CD14-positive monocyte (primary cell): Measurements from ENCODE around the gene YTHDC1. TPM values are rescaled to one million over a fixed set of nuclear protein-coding genes. Genes with fewer than 3 reads are reported as not detected.

Source experiments
- DNase-seq, 3 donors: peaks; one replicate each; pipeline ENCODE4 v3.0.0-alpha.2; 2011 to 2022
- H2AFZ ChIP-seq: 2 replicates; pipeline ENCODE4 v1.6.0; 2012; ENCODE audit warnings: mild to moderate bottlenecking, low read depth, low read length, inconsistent platforms; ENCODE audit not compliant: insufficient read depth, poor library complexity, severe bottlenecking
- H3K27ac ChIP-seq, 2 donors: 1 replicate in 1 of 2; 2 replicates in 1 of 2; pipeline ENCODE4 v1.5.1; 2012 to 2013; ENCODE audit warnings: low read length in 2 of 2, control low read depth in 1 of 2, inconsistent platforms in 1 of 2, low read depth in 1 of 2, mild to moderate bottlenecking in 1 of 2
- H3K27me3 ChIP-seq, 2 donors: one replicate each; pipeline versions ENCODE4 v1.6.0 to v1.6.1; 2011 to 2013; ENCODE audit warnings: low read length in 2 of 2; ENCODE audit not compliant: control insufficient read depth in 2 of 2, insufficient read depth in 2 of 2
- H3K36me3 ChIP-seq, 2 donors: replicated peaks in 1 of 2; 1 replicate in 1 of 2; 2 replicates in 1 of 2; pipeline versions ENCODE4 v1.5.1 to v1.6.1; 2012 to 2013; ENCODE audit warnings: low read length in 2 of 2, control low read depth in 1 of 2, inconsistent platforms in 1 of 2, mild to moderate bottlenecking in 1 of 2; ENCODE audit not compliant: insufficient read depth in 2 of 2, control insufficient read depth in 1 of 2
- H3K4me1 ChIP-seq, 2 donors: 1 replicate in 1 of 2; 2 replicates in 1 of 2; pipeline versions ENCODE4 v1.5.1 to v1.6.1; 2012 to 2013; ENCODE audit warnings: low read length in 2 of 2, control low read depth in 1 of 2, inconsistent platforms in 1 of 2, mild to moderate bottlenecking in 1 of 2, moderate library complexity in 1 of 2; ENCODE audit not compliant: insufficient read depth in 2 of 2, control insufficient read depth in 1 of 2
- H3K4me2 ChIP-seq: replicated peaks from 2 replicates; pipeline ENCODE3; 2012; ENCODE audit warnings: low read length, moderate library complexity, mild to moderate bottlenecking; ENCODE audit not compliant: poor library complexity, severe bottlenecking; ENCODE audit errors: extremely low read depth
- H3K4me3 ChIP-seq, 3 experiments: fragments of 200-600 bp in 1 of 3; sonication (generic) in 1 of 3; replicated peaks in 1 of 3; 1 replicate in 2 of 3; 2 replicates in 1 of 3; pipeline ENCODE4 v1.5.1; 2011 to 2013; ENCODE audit warnings: low read length in 3 of 3, mild to moderate bottlenecking in 3 of 3, control low read depth in 2 of 3, low read depth in 2 of 3, inconsistent platforms in 1 of 3, moderate library complexity in 1 of 3
- H3K79me2 ChIP-seq: 2 replicates; pipeline ENCODE4 v1.6.0; 2012; ENCODE audit warnings: mild to moderate bottlenecking, control low read depth, inconsistent platforms, low read length, moderate library complexity; ENCODE audit not compliant: insufficient read depth
- H3K9ac ChIP-seq: 2 replicates; pipeline ENCODE4 v1.6.0; 2017; ENCODE audit warnings: low read length, mild to moderate bottlenecking; ENCODE audit not compliant: insufficient read depth, poor library complexity, severe bottlenecking
- H3K9me3 ChIP-seq, 2 donors: replicated peaks in 1 of 2; 1 replicate in 1 of 2; 2 replicates in 1 of 2; pipeline versions ENCODE4 v1.5.1 to v1.6.1; 2012 to 2013; ENCODE audit warnings: low read length in 2 of 2, control low read depth in 1 of 2; ENCODE audit not compliant: control insufficient read depth in 1 of 2, insufficient read depth in 1 of 2
- H4K20me1 ChIP-seq: 2 replicates; pipeline ENCODE4 v1.6.0; 2012; ENCODE audit warnings: mild to moderate bottlenecking, low read length, control low read depth, moderate library complexity; ENCODE audit not compliant: insufficient read depth
- H3K27ac Mint-ChIP-seq, 7 donors: one replicate each; pipeline ENCODE4 v1.8.0; 2020; ENCODE audit warnings: mild to moderate bottlenecking in 7 of 7, mixed read lengths in 7 of 7, moderate library complexity in 6 of 7, inconsistent platforms in 2 of 7
- H3K27me3 Mint-ChIP-seq, 3 donors: one replicate each; pipeline ENCODE4 v1.8.0; 2021 to 2022; ENCODE audit warnings: low read depth in 3 of 3, mild to moderate bottlenecking in 3 of 3, mixed read lengths in 3 of 3, moderate library complexity in 3 of 3, inconsistent platforms in 1 of 3
- H3K36me3 Mint-ChIP-seq, 2 donors: one replicate each; pipeline ENCODE4 v1.8.0; 2020; ENCODE audit warnings: mixed read lengths in 2 of 2, inconsistent platforms in 1 of 2, mild to moderate bottlenecking in 1 of 2
- H3K4me1 Mint-ChIP-seq: one replicate; pipeline ENCODE4 v1.8.0; 2020; ENCODE audit warnings: mild to moderate bottlenecking, mixed read lengths
- H3K4me3 Mint-ChIP-seq, 2 donors: one replicate each; pipeline ENCODE4 v1.8.0; 2020; ENCODE audit warnings: mild to moderate bottlenecking in 2 of 2, mixed read lengths in 2 of 2, moderate library complexity in 1 of 2
- H3K9me3 Mint-ChIP-seq, 7 donors: one replicate each; pipeline ENCODE4 v1.8.0; 2020 to 2022; ENCODE audit warnings: mixed read lengths in 7 of 7, mild to moderate bottlenecking in 6 of 7, moderate library complexity in 6 of 7, inconsistent platforms in 2 of 7
- WGBS: methylation state at CpG from one replicate; pipeline ENCODE4 v1.1.5; 2013; ENCODE audit warnings: missing lambda C conversion rate; ENCODE audit not compliant: insufficient coverage; 5-methylcytosine and 5-hydroxymethylcytosine counted together
- intact Hi-C, 2 donors: fragments of 100-400 bp; cut with micrococcal nuclease; formaldehyde crosslinking; loops; one replicate each; pipeline versions ENCODE4 v1.15.0 to v1.15.1; 2023
- polyA minus RNA-seq: library from RNA; depleted of rRNA, polyadenylated mRNA; stranded (reverse); fragments of >200 nt; gene quantifications from 2 replicates; pipeline ENCODE4 v1.2.3, GENCODE V29; 2012
- polyA plus RNA-seq, 3 donors: library from polyadenylated mRNA; depleted of rRNA in 1 of 3; unstranded in 2 of 3; stranded (reverse) in 1 of 3; fragments of 300-500 nt in 2 of 3; fragments of >200 nt in 1 of 3; fragmentation: Illumina TruSeq in 2 of 3; gene quantifications; 1 replicate in 2 of 3; 2 replicates in 1 of 3; pipeline ENCODE4 v1.2.3, GENCODE V29; 2012 to 2021
- total RNA-seq, 12 experiments: library from RNA in 1 of 12; stranded (reverse) in 1 of 12; fragments of 120-200 nt in 1 of 12; gene quantifications; one replicate each; pipeline ENCODE4 v1.2.4 and lab custom pipeline; 2013 to 2026; ENCODE audit warnings: mixed read lengths in 6 of 12, inconsistent platforms in 1 of 12
- TF ChIP-seq, protein P1 (sequence below): fragments of 200-600 bp; IDR thresholded peaks from one replicate; pipeline ENCODE4 v1.8.0; 2022; ENCODE audit warnings: antibody characterized with exemption, mild to moderate bottlenecking

Gene YTHDC1
- total RNA-seq (2013): 68.6 TPM
- polyA plus RNA-seq (10 to 100 TPM; 11.0 to 30.8 (median 11.5) TPM), polyA minus RNA-seq (38.0 and 42.0 TPM in 2 replicates), total RNA-seq (lab: John Stamatoyannopoulos, UW) (108 to 243 (median 197) reads per million in 11 experiments)

DNA sequence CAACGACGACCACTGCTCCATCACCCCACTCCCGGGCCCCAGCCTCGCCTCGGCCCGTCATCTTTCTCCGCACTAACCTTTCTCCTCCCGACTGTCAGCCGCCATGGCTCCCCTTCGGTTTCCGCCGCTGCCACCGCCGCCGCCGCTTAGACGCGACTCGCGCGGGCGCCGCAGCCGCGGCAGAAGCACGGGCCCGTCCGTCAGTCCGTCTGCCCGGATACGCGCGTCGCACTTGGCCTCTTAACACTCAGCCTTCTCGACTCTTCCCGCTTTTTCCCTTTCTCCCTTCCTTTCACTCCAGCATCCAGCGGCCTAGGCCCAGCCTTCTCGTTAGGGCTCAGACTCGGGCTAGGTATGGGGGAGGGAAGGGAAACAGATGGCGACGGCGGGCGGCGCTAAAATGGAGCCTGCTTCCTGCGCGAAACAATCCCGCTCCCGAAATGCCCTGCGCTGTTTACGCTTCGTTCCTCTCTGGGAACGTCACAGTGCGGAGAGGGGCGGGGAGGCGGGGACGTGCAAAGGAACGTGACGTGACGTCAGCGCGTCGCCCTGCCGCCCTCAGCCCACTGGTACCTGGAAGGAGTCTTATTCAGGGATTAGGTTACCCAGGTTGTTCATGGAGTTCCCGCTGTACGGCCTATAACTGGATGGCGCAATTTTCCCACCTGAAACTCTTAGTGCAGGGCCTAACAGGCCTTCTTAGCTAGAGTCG, at the start of gene YTHDC1:
TSS of gene YTHDC1 (minus strand) at position 442 of the 712 bp plus-strand sequence. CDS start at position 105, 337 bp downstream.
- peak within 1 kb of the TSS; percentile 92 for H3K4me2 ChIP-seq
- H3K27ac ChIP-seq: peak within 1 kb of the TSS; percentile 88 to 95
- DNase-seq: peak; percentile 92 to 96 (median 95)
- peaks cover 0 to 3% of the 10 kb centered on the region in 2 donors for H3K36me3 ChIP-seq
- peaks cover 50% of the 10 kb centered on the region for H3K79me2 ChIP-seq
- H2AFZ ChIP-seq: peak within 1 kb of the TSS; percentile 88
- peak within 1 kb of the TSS; percentile 55 to 93 (median 89) for H3K4me3 ChIP-seq
- no peaks in the 10 kb centered on the region for H3K9me3 ChIP-seq
- Mint-ChIP-seq H3K4me3 (peak within 1 kb of the TSS; percentile 92 to 98), H3K27ac (peak within 1 kb of the TSS; percentile 97 to 100 (median 99)), H3K36me3 (peaks cover 0 to 2% of the 10 kb centered on the region in 2 donors), H3K4me1 (peaks cover 29% of the 10 kb centered on the region), H3K27me3 (peaks cover 1 to 4% (median 3%) of the 10 kb centered on the region in 3 donors), H3K9me3 (peaks cover 0 to 2% (median 0%) of the 10 kb centered on the region in 7 donors)
- H4K20me1 ChIP-seq: peaks cover 38% of the 10 kb centered on the region
- intact Hi-C loops: no loop called here
- WGBS: 1% methylated on average over 62 of the region's 67 CpGs
- TF ChIP-seq, protein P1, sequence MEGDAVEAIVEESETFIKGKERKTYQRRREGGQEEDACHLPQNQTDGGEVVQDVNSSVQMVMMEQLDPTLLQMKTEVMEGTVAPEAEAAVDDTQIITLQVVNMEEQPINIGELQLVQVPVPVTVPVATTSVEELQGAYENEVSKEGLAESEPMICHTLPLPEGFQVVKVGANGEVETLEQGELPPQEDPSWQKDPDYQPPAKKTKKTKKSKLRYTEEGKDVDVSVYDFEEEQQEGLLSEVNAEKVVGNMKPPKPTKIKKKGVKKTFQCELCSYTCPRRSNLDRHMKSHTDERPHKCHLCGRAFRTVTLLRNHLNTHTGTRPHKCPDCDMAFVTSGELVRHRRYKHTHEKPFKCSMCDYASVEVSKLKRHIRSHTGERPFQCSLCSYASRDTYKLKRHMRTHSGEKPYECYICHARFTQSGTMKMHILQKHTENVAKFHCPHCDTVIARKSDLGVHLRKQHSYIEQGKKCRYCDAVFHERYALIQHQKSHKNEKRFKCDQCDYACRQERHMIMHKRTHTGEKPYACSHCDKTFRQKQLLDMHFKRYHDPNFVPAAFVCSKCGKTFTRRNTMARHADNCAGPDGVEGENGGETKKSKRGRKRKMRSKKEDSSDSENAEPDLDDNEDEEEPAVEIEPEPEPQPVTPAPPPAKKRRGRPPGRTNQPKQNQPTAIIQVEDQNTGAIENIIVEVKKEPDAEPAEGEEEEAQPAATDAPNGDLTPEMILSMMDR: no peak
- peak within 1 kb of the TSS; percentile 94 for H3K9ac ChIP-seq
- no peaks in the 10 kb centered on the region for H3K27me3 ChIP-seq
- H3K4me1 ChIP-seq: peaks cover 17 to 28% of the 10 kb centered on the region in 2 donors

GRCh38 chr4:68399306-68399705, 49.4 kb upstream of the YTHDC1 start:
- Histone ChIP-seq H3K9ac (no peak overlapping the region), H3K4me1 (no peaks in the 10 kb centered on the region), H3K79me2 (no peaks in the 10 kb centered on the region), H3K9me3 (no peaks in the 10 kb centered on the region), H3K4me2 (no peak overlapping the region), H4K20me1 (no peaks in the 10 kb centered on the region), H2AFZ (no peak overlapping the region), H3K27ac (no peak overlapping the region), H3K27me3 (no peaks in the 10 kb centered on the region), H3K4me3 (no peak overlapping the region), H3K36me3 (no peaks in the 10 kb centered on the region)
- Mint-ChIP-seq H3K36me3 (no peaks in the 10 kb centered on the region), H3K4me1 (no peaks in the 10 kb centered on the region), H3K27me3 (peaks cover 0 to 3% (median 0%) of the 10 kb centered on the region in 3 donors), H3K9me3 (peaks cover 0 to 6% (median 2%) of the 10 kb centered on the region in 7 donors), H3K4me3 (no peak overlapping the region), H3K27ac (no peak overlapping the region)
- intact Hi-C loops: no loop called here
- WGBS: 100% methylated on average over 1 of the region's 4 CpGs
- TF ChIP-seq, protein P1: no peak
- DNase-seq: no peak
